Ishikawa (cell line): ENCODE measurements around the gene ZDHHC8.
A peak's percentile ranks its signal among the peaks of the same experiment; 100 is the strongest.

Source experiments
- CEBPB ChIP-seq: IDR thresholded peaks from 2 replicates; pipeline ENCODE4 v1.6.1; 2012
- CREB1 ChIP-seq: IDR thresholded peaks from 2 replicates; pipeline ENCODE4 v1.6.1; 2012; ENCODE audit warnings: low read depth
- EGR1 ChIP-seq: IDR thresholded peaks from 2 replicates; pipeline ENCODE4 v1.6.1; 2012
- EP300 ChIP-seq: IDR thresholded peaks from 2 replicates; pipeline ENCODE4 v1.6.1; 2012; ENCODE audit warnings: borderline replicate concordance
- FOXM1 ChIP-seq: IDR thresholded peaks from 2 replicates; pipeline ENCODE4 v1.6.1; 2012; ENCODE audit warnings: low read depth, borderline replicate concordance
- MAX ChIP-seq: IDR thresholded peaks from 2 replicates; pipeline ENCODE4 v1.6.1; 2012
- NFIC ChIP-seq: IDR thresholded peaks from 2 replicates; pipeline ENCODE4 v1.6.1; 2012
- RAD21 ChIP-seq: IDR thresholded peaks from 2 replicates; pipeline ENCODE4 v1.6.1; 2012; ENCODE audit warnings: low read depth
- REST ChIP-seq: IDR thresholded peaks from 2 replicates; pipeline ENCODE4 v1.6.1; 2012; ENCODE audit warnings: low read depth, mild to moderate bottlenecking
- TAF1 ChIP-seq: IDR thresholded peaks from 2 replicates; pipeline ENCODE4 v1.6.1; 2012; ENCODE audit warnings: low read depth, mild to moderate bottlenecking
- TCF12 ChIP-seq: IDR thresholded peaks from 2 replicates; pipeline ENCODE4 v1.6.1; 2012; ENCODE audit warnings: low read depth
- TEAD4 ChIP-seq: IDR thresholded peaks from 2 replicates; pipeline ENCODE4 v1.6.1; 2012
- USF1 ChIP-seq: IDR thresholded peaks from 2 replicates; pipeline ENCODE4 v1.6.1; 2012
- YY1 ChIP-seq: IDR thresholded peaks from 2 replicates; pipeline ENCODE4 v1.6.1; 2012; ENCODE audit warnings: low read depth
- ZBTB7A ChIP-seq: IDR thresholded peaks from 2 replicates; pipeline ENCODE4 v1.6.1; 2012; ENCODE audit warnings: low read depth

ZDHHC8 gene

GRCh38 chr22:20155330-20156041 lies 23.9 kb downstream of the ZDHHC8 start:
- TF ChIP-seq EGR1: no peak
- peak; percentile 68 for TF ChIP-seq MAX
- no peak for TF ChIP-seq USF1

- TF ChIP-seq ZBTB7A: no peak
- TF ChIP-seq TCF12: no peak
- TF ChIP-seq CREB1: no peak
- no peak for TF ChIP-seq TAF1
- TF ChIP-seq USF1: no peak
- TF ChIP-seq NFIC: no peak
- TF ChIP-seq TEAD4: no peak
- no peak for TF ChIP-seq EGR1
- TF ChIP-seq YY1: no peak
- no peak for TF ChIP-seq EP300
- TF ChIP-seq CEBPB: no peak
- no peak for TF ChIP-seq RAD21
- TF ChIP-seq MAX: no peak
- TF ChIP-seq REST: no peak
- no peak for TF ChIP-seq FOXM1
Observed at GRCh38 chr22:20156042-20156389, 24.4 kb downstream of the ZDHHC8 start.

- TF ChIP-seq ZBTB7A (no peak), RAD21 (peak; percentile 99), USF1 (no peak)
Observed at GRCh38 chr22:20156611-20157429, 25.2 kb downstream of the ZDHHC8 start.

GRCh38 chr22:20157430-20158183 lies 26.0 kb downstream of the ZDHHC8 start:
- TF ChIP-seq FOXM1 (no peak), TCF12 (no peak), EP300 (no peak), ZBTB7A (no peak)

GRCh38 chr22:20158391-20159036 lies 26.9 kb downstream of the ZDHHC8 start:
- TF ChIP-seq CREB1: no peak
- TF ChIP-seq REST: no peak
- TF ChIP-seq EP300: no peak
- no peak for TF ChIP-seq TAF1
- TF ChIP-seq MAX: no peak
- TF ChIP-seq ZBTB7A: no peak
- TF ChIP-seq EGR1: no peak
- TF ChIP-seq CEBPB: no peak
- no peak for TF ChIP-seq NFIC
- no peak for TF ChIP-seq TEAD4
- no peak for TF ChIP-seq USF1
- no peak for TF ChIP-seq RAD21
- no peak for TF ChIP-seq FOXM1
- TF ChIP-seq TCF12: no peak
